ENCODE data around the gene SF3B1.

Gene SF3B1

GRCh38 chr2:197369228-197369932 lies 65.4 kb downstream of the SF3B1 start:
- Histone ChIP-seq H3K4me3 (no peak overlapping the region), H3K9me3 (ENCODE audit: low read depth, low read length) (no peaks in the 10 kb centered on the region), H3K36me3 (ENCODE audit: insufficient read depth, low read length) (no peaks in the 10 kb centered on the region), H3K27ac (no peak overlapping the region), H3K9ac (ENCODE audit: insufficient read length) (no peak overlapping the region)
- no peak for DNase-seq (ENCODE audit: low read depth, low spot score)
- TF ChIP-seq FOXP2 (optimal IDR thresholded peaks at IDR 0.05; ENCODE audit: control extremely low read depth, extremely low read length, insufficient read depth) = no peak
- no peak for TF ChIP-seq POLR2AphosphoS5 (IDR thresholded peaks at IDR 0.05; ENCODE audit: borderline replicate concordance, low read depth, low read length)
- no peak for TF ChIP-seq EZH2 (IDR thresholded peaks at IDR 0.05)

GRCh38 chr2:197368412-197368811 lies 66.4 kb downstream of the SF3B1 start:
- Histone ChIP-seq H3K27ac (no peak overlapping the region), H3K4me3 (no peak overlapping the region), H3K9me3 (ENCODE audit: low read depth, low read length) (no peaks in the 10 kb centered on the region), H3K9ac (ENCODE audit: insufficient read length) (no peak overlapping the region), H3K36me3 (ENCODE audit: insufficient read depth, low read length) (no peaks in the 10 kb centered on the region)
- TF ChIP-seq FOXP2 (optimal IDR thresholded peaks at IDR 0.05; ENCODE audit: control extremely low read depth, extremely low read length, insufficient read depth) = no peak
- no peak for TF ChIP-seq EZH2 (IDR thresholded peaks at IDR 0.05)
- TF ChIP-seq POLR2AphosphoS5 (IDR thresholded peaks at IDR 0.05; ENCODE audit: borderline replicate concordance, low read depth, low read length) = no peak
- DNase-seq (ENCODE audit: low read depth, low spot score) = no peak

GRCh38 chr2:197363998-197364397 lies 70.8 kb downstream of the SF3B1 start:
- H3K36me3 ChIP-seq (ENCODE audit: insufficient read depth, low read length) = no peaks in the 10 kb centered on the region
- no peak overlapping the region for H3K4me3 ChIP-seq
- no peak for DNase-seq (ENCODE audit: low read depth, low spot score)
- H3K9me3 ChIP-seq (ENCODE audit: low read depth, low read length) = no peaks in the 10 kb centered on the region
- no peak for TF ChIP-seq POLR2AphosphoS5 (IDR thresholded peaks at IDR 0.05; ENCODE audit: borderline replicate concordance, low read depth, low read length)
- TF ChIP-seq FOXP2 (optimal IDR thresholded peaks at IDR 0.05; ENCODE audit: control extremely low read depth, extremely low read length, insufficient read depth) = no peak
- TF ChIP-seq EZH2 (IDR thresholded peaks at IDR 0.05) = no peak
- H3K9ac ChIP-seq (ENCODE audit: insufficient read length) = no peak overlapping the region
- H3K27ac ChIP-seq = no peak overlapping the region

GRCh38 chr2:197360744-197361156 lies 74.1 kb downstream of the SF3B1 start:
- no peak for TF ChIP-seq FOXP2 (optimal IDR thresholded peaks at IDR 0.05; ENCODE audit: control extremely low read depth, extremely low read length, insufficient read depth)
- no peak for TF ChIP-seq EZH2 (IDR thresholded peaks at IDR 0.05)
- no peak for TF ChIP-seq POLR2AphosphoS5 (IDR thresholded peaks at IDR 0.05; ENCODE audit: borderline replicate concordance, low read depth, low read length)
- no peaks in the 10 kb centered on the region for H3K9me3 ChIP-seq (ENCODE audit: low read depth, low read length)
- no peak overlapping the region for H3K4me3 ChIP-seq
- no peak overlapping the region for H3K9ac ChIP-seq (ENCODE audit: insufficient read length)
- H3K27ac ChIP-seq = peak overlapping the region; percentile 29; the same call in 1 of the 2 replicates
- no peak for DNase-seq (ENCODE audit: low read depth, low spot score)
- no peaks in the 10 kb centered on the region for H3K36me3 ChIP-seq (ENCODE audit: insufficient read depth, low read length)

GRCh38 chr2:197359859-197360258 lies 75.0 kb downstream of the SF3B1 start:
- H3K27ac ChIP-seq = no peak overlapping the region
- no peak for TF ChIP-seq POLR2AphosphoS5 (IDR thresholded peaks at IDR 0.05; ENCODE audit: borderline replicate concordance, low read depth, low read length)
- TF ChIP-seq FOXP2 (optimal IDR thresholded peaks at IDR 0.05; ENCODE audit: control extremely low read depth, extremely low read length, insufficient read depth) = no peak
- TF ChIP-seq EZH2 (IDR thresholded peaks at IDR 0.05) = no peak
- H3K36me3 ChIP-seq (ENCODE audit: insufficient read depth, low read length) = no peaks in the 10 kb centered on the region
- DNase-seq (ENCODE audit: low read depth, low spot score) = no peak
- H3K9ac ChIP-seq (ENCODE audit: insufficient read length) = no peak overlapping the region
- no peak overlapping the region for H3K4me3 ChIP-seq
- no peaks in the 10 kb centered on the region for H3K9me3 ChIP-seq (ENCODE audit: low read depth, low read length)

GRCh38 chr2:197358931-197359330 lies 75.9 kb downstream of the SF3B1 start:
- Histone ChIP-seq H3K36me3 (ENCODE audit: insufficient read depth, low read length) (no peaks in the 10 kb centered on the region), H3K4me3 (no peak overlapping the region), H3K9me3 (ENCODE audit: low read depth, low read length) (no peaks in the 10 kb centered on the region), H3K27ac (no peak overlapping the region), H3K9ac (ENCODE audit: insufficient read length) (no peak overlapping the region)
- TF ChIP-seq EZH2 (IDR thresholded peaks at IDR 0.05) = no peak
- no peak for TF ChIP-seq FOXP2 (optimal IDR thresholded peaks at IDR 0.05; ENCODE audit: control extremely low read depth, extremely low read length, insufficient read depth)
- TF ChIP-seq POLR2AphosphoS5 (IDR thresholded peaks at IDR 0.05; ENCODE audit: borderline replicate concordance, low read depth, low read length) = no peak
- DNase-seq (ENCODE audit: low read depth, low spot score) = no peak

GRCh38 chr2:197357986-197358385 lies 76.8 kb downstream of the SF3B1 start:
- TF ChIP-seq FOXP2 (optimal IDR thresholded peaks at IDR 0.05; ENCODE audit: control extremely low read depth, extremely low read length, insufficient read depth) (no peak), EZH2 (IDR thresholded peaks at IDR 0.05) (no peak), POLR2AphosphoS5 (IDR thresholded peaks at IDR 0.05; ENCODE audit: borderline replicate concordance, low read depth, low read length) (no peak)

GRCh38 chr2:197356136-197356535 lies 78.7 kb downstream of the SF3B1 start:
- no peaks in the 10 kb centered on the region for H3K36me3 ChIP-seq (ENCODE audit: insufficient read depth, low read length)
- H3K9me3 ChIP-seq (ENCODE audit: low read depth, low read length) = no peaks in the 10 kb centered on the region
- no peak for DNase-seq (ENCODE audit: low read depth, low spot score)
- TF ChIP-seq POLR2AphosphoS5 (IDR thresholded peaks at IDR 0.05; ENCODE audit: borderline replicate concordance, low read depth, low read length) = no peak
- TF ChIP-seq EZH2 (IDR thresholded peaks at IDR 0.05) = no peak
- H3K9ac ChIP-seq (ENCODE audit: insufficient read length) = no peak overlapping the region
- H3K4me3 ChIP-seq = no peak overlapping the region
- no peak overlapping the region for H3K27ac ChIP-seq

More at GRCh38 chr2:197357986-197358385, 76.8 kb downstream of the SF3B1 start:
- H3K9ac ChIP-seq (ENCODE audit: insufficient read length) = no peak overlapping the region
- no peaks in the 10 kb centered on the region for H3K9me3 ChIP-seq (ENCODE audit: low read depth, low read length)
- H3K36me3 ChIP-seq (ENCODE audit: insufficient read depth, low read length) = no peaks in the 10 kb centered on the region
- no peak overlapping the region for H3K27ac ChIP-seq
- DNase-seq (ENCODE audit: low read depth, low spot score) = no peak
- no peak overlapping the region for H3K4me3 ChIP-seq

- H3K4me3 ChIP-seq = no peak overlapping the region
These were observed 80.7 kb downstream of the SF3B1 start for GRCh38 chr2:197354169-197354558.

More at GRCh38 chr2:197354169-197354558, 80.7 kb downstream of the SF3B1 start:
- no peak for DNase-seq (ENCODE audit: low read depth, low spot score)
- TF ChIP-seq POLR2AphosphoS5 (IDR thresholded peaks at IDR 0.05; ENCODE audit: borderline replicate concordance, low read depth, low read length) (no peak), EZH2 (IDR thresholded peaks at IDR 0.05) (no peak), FOXP2 (optimal IDR thresholded peaks at IDR 0.05; ENCODE audit: control extremely low read depth, extremely low read length, insufficient read depth) (no peak)
- Histone ChIP-seq H3K36me3 (ENCODE audit: insufficient read depth, low read length) (no peaks in the 10 kb centered on the region), H3K9ac (ENCODE audit: insufficient read length) (no peak overlapping the region), H3K27ac (no peak overlapping the region), H3K9me3 (ENCODE audit: low read depth, low read length) (no peaks in the 10 kb centered on the region)

All from SK-N-MC (cell line).